HL-60 (cell line): Measurements from ENCODE around the gene PLXNA2.

Experiments used
- CTCF ChIP-seq: IDR thresholded peaks from one replicate; pipeline ENCODE4 v1.5.1; 2011; ENCODE audit warnings: low read length, control low read depth, inconsistent platforms; ENCODE audit not compliant: insufficient read depth
- GABPA ChIP-seq: IDR thresholded peaks from 2 replicates; pipeline ENCODE4 v1.6.1; 2012; ENCODE audit warnings: low read depth
- REST ChIP-seq: IDR thresholded peaks from 2 replicates; pipeline ENCODE4 v1.6.1; 2012; ENCODE audit warnings: low read depth; ENCODE audit not compliant: insufficient replicate concordance
- SPI1 ChIP-seq: IDR thresholded peaks from 2 replicates; pipeline ENCODE4 v1.6.1; 2012; ENCODE audit warnings: low read depth, mild to moderate bottlenecking, borderline replicate concordance

- TF ChIP-seq GABPA (no peak), CTCF (no peak), SPI1 (no peak), REST (no peak)
Measured at GRCh38 chr1:208213786-208214185, 30.4 kb downstream of the PLXNA2 start.
